ENCODE measurements around the gene TRAF1.

Gene TRAF1

DNA sequence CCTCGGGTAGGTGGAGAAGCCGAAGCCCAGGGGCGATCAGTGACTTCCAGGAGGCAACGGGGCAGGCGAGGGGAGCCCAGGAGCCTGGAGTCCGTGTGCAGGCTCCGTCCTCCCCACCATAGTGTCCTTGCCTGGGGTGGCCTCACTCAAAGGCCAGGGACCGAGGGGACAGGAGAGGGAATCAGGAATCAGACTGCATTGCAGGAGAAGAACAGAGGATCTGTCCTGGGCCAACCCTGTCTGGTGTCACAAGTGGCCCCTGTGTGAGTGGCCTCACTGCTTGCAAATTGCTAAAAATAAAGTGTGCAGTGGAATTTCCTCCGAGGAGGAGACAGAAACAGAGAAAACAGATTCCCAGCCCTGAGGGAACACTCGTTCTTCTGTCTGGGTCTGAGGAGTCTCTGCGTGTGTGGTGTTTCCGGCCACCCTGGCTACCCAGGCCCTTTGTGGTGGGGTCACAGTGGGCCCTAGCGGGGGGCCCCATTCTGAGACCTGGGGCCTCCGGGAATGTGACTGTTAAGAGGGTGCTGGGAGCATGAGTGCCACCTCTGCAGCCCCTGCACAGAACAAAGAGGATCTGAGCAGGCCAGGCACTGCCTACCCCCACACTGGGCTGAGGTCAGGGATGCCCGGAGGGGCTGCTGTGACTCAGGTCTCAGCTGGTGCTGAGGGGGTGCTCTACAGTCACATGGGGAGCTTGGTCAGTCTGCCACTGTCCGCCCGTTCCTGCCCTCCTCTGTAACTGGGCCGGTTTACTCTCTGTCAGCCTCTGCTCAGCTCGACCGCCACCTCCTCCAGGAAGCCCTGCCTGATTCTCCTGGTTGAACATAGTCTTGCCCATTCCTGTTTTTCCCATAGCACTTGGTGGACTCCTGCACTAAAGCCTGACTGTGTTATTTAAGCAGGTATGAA, 7.4 kb downstream of the TRAF1 start:
- Histone ChIP-seq H3K36me3 (no peaks in the 10 kb centered on the region), H3K27ac (peak overlapping the region; percentile 92), H3K27me3 (ENCODE audit: insufficient read depth, low read depth, severe bottlenecking) (no peaks in the 10 kb centered on the region), H3K9me3 (ENCODE audit: severe bottlenecking) (no peaks in the 10 kb centered on the region), H3K4me3 (ENCODE audit: low read depth, low read length) (no peak overlapping the region)
- no peak for DNase-seq
- TF ChIP-seq, protein P1, sequence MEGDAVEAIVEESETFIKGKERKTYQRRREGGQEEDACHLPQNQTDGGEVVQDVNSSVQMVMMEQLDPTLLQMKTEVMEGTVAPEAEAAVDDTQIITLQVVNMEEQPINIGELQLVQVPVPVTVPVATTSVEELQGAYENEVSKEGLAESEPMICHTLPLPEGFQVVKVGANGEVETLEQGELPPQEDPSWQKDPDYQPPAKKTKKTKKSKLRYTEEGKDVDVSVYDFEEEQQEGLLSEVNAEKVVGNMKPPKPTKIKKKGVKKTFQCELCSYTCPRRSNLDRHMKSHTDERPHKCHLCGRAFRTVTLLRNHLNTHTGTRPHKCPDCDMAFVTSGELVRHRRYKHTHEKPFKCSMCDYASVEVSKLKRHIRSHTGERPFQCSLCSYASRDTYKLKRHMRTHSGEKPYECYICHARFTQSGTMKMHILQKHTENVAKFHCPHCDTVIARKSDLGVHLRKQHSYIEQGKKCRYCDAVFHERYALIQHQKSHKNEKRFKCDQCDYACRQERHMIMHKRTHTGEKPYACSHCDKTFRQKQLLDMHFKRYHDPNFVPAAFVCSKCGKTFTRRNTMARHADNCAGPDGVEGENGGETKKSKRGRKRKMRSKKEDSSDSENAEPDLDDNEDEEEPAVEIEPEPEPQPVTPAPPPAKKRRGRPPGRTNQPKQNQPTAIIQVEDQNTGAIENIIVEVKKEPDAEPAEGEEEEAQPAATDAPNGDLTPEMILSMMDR (IDR thresholded peaks at IDR 0.05; ENCODE audit: low read depth, low read length): no peak

DNA sequence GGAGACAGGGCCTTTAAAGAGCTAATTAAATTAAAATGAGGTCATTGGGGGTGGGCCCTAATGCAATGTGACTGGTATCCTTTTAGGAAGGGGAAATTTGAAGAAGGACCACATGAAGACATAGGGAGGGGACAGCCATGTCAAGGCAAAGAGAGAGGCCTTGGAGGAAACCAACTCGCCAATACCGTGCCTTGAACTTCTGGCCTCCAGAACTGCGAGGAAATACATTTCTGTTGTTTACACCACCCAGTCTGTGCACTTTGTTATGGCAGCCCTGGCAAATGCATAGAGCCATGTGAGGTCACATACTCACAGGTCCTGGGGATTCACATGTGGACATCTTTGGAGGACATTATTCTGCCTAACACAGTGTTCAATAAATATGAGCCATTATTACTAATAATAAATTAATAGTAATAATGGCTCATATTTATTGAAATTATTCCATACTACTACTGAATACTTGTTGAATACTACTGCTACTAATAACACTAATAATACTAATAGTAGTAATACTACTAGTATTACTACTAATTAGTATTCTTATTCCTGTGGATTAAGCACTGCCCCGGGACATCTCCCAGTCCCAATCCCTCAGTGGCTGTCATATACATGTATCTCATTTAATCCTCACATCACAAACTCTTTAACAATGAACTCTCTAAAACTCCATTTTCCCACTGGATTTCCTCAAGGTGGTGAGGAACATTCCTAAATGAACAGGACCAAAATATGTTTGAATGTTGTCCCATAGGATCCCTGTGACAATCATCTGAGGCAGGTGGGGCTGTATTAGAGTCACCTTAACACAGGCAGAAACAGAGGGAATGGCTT, 8.4 kb downstream of the TRAF1 start:
- no peaks in the 10 kb centered on the region for H3K9me3 ChIP-seq (ENCODE audit: severe bottlenecking)
- peak overlapping the region; percentile 92; the same call in 1 of the 2 replicates for H3K27ac ChIP-seq
- H3K27me3 ChIP-seq (ENCODE audit: insufficient read depth, low read depth, severe bottlenecking): no peaks in the 10 kb centered on the region
- H3K4me3 ChIP-seq (ENCODE audit: low read depth, low read length): no peak overlapping the region
- DNase-seq: no peak
- H3K36me3 ChIP-seq: no peaks in the 10 kb centered on the region
- TF ChIP-seq, protein P1 (IDR thresholded peaks at IDR 0.05; ENCODE audit: low read depth, low read length): no peak

GRCh38 chr9:120916991-120917880, 9.4 kb downstream of the TRAF1 start:
- Histone ChIP-seq H3K36me3 (no peaks in the 10 kb centered on the region), H3K27me3 (ENCODE audit: insufficient read depth, low read depth, severe bottlenecking) (no peaks in the 10 kb centered on the region), H3K27ac (no peak overlapping the region), H3K9me3 (ENCODE audit: severe bottlenecking) (no peaks in the 10 kb centered on the region), H3K4me3 (ENCODE audit: low read depth, low read length) (no peak overlapping the region)
- TF ChIP-seq, protein P1 (IDR thresholded peaks at IDR 0.05; ENCODE audit: low read depth, low read length): no peak
- DNase-seq: no peak

- DNase-seq: peak; percentile 55
These were observed 10.0 kb downstream of the TRAF1 start for GRCh38 chr9:120916588-120916987.

More at GRCh38 chr9:120916588-120916987, 10.0 kb downstream of the TRAF1 start:
- peak overlapping the region; percentile 39 for H3K27ac ChIP-seq
- no peaks in the 10 kb centered on the region for H3K9me3 ChIP-seq (ENCODE audit: severe bottlenecking)
- no peaks in the 10 kb centered on the region for H3K36me3 ChIP-seq
- no peak overlapping the region for H3K4me3 ChIP-seq (ENCODE audit: low read depth, low read length)
- no peaks in the 10 kb centered on the region for H3K27me3 ChIP-seq (ENCODE audit: insufficient read depth, low read depth, severe bottlenecking)
- TF ChIP-seq, protein P1 (IDR thresholded peaks at IDR 0.05; ENCODE audit: low read depth, low read length): 0 out of 2 replicates have a peak, but pooled peaks have one; percentile 21
